Middle frontal gyrus (tissue), 1 donor: Measurements from ENCODE around the gene DAB2IP.
"Not testable (repeated sequence)": the region's sequence is repeated elsewhere in the genome, so short reads cannot be mapped to it uniquely, and the experiment has no call there.

Experiments
- DNase-seq: peaks from one replicate; pipeline ENCODE4 v3.0.0-alpha.2; 2015; ENCODE audit warnings: low spot score; ENCODE audit errors: extremely low spot score

The DAB2IP gene

GRCh38 chr9:121788686-121789366 lies 137.4 kb downstream of the DAB2IP start:
- DNase-seq = no peak

- no peak for DNase-seq
Measured at GRCh38 chr9:121790841-121791240, 139.4 kb downstream of the DAB2IP start.

- not testable (repeated sequence) for DNase-seq
Measured at GRCh38 chr9:121792476-121792875, 141.0 kb downstream of the DAB2IP start.

GRCh38 chr9:121794334-121794733 lies 142.9 kb downstream of the DAB2IP start:
- not testable (repeated sequence) for DNase-seq

- DNase-seq = no peak
Measured at GRCh38 chr9:121797081-121797480, 145.6 kb downstream of the DAB2IP start.

- no peak for DNase-seq
Measured at GRCh38 chr9:121798941-121799340, 147.5 kb downstream of the DAB2IP start.

- no peak for DNase-seq
Measured at GRCh38 chr9:121800376-121800775, 148.9 kb downstream of the DAB2IP start.

- DNase-seq = no peak
Measured at GRCh38 chr9:121801579-121801978, 150.1 kb downstream of the DAB2IP start.

GRCh38 chr9:121802753-121803152 lies 151.3 kb downstream of the DAB2IP start:
- DNase-seq = no peak

GRCh38 chr9:121807069-121807822 lies 155.8 kb downstream of the DAB2IP start:
- no peak for DNase-seq

- no peak for DNase-seq
Measured at GRCh38 chr9:121807823-121808278, 156.4 kb downstream of the DAB2IP start.

GRCh38 chr9:121808781-121809180 lies 157.3 kb downstream of the DAB2IP start:
- no peak for DNase-seq

- DNase-seq = no peak
Measured at GRCh38 chr9:121809356-121810050, 158.1 kb downstream of the DAB2IP start.

- no peak for DNase-seq
Measured at GRCh38 chr9:121810489-121810888, 159.1 kb downstream of the DAB2IP start.

- DNase-seq = no peak
Measured at GRCh38 chr9:121811140-121811539, 159.7 kb downstream of the DAB2IP start.

GRCh38 chr9:121811751-121812150 lies 160.3 kb downstream of the DAB2IP start:
- no peak for DNase-seq

GRCh38 chr9:121812159-121812735 lies 160.8 kb downstream of the DAB2IP start:
- DNase-seq = no peak

- no peak for DNase-seq
Measured at GRCh38 chr9:121813519-121814210, 162.2 kb downstream of the DAB2IP start.

GRCh38 chr9:121814594-121814993 lies 163.2 kb downstream of the DAB2IP start:
- no peak for DNase-seq

- DNase-seq = no peak
Measured at GRCh38 chr9:121815084-121815483, 163.7 kb downstream of the DAB2IP start.
